SIG-M5 (cell line): Measurements from ENCODE around the gene MCUB.

Experiments used
- DNase-seq: peaks from one replicate; lab custom pipeline; 2025; lab: John Stamatoyannopoulos, UW

MCUB gene

GRCh38 chr4:109683621-109684253 lies 123.7 kb downstream of the MCUB start:
- DNase-seq, result no peak

- no peak for DNase-seq
These were observed 124.7 kb downstream of the MCUB start for GRCh38 chr4:109684727-109685126.

- DNase-seq, result no peak
These were observed 130.8 kb downstream of the MCUB start for GRCh38 chr4:109690690-109691410.

GRCh38 chr4:109691411-109691920 lies 131.4 kb downstream of the MCUB start:
- no peak for DNase-seq

- DNase-seq, result no peak
These were observed 138.6 kb downstream of the MCUB start for GRCh38 chr4:109698656-109699055.

GRCh38 chr4:109699553-109700225 lies 139.6 kb downstream of the MCUB start:
- DNase-seq, result no peak

- DNase-seq, result no peak
These were observed 141.7 kb downstream of the MCUB start for GRCh38 chr4:109701566-109702410.

GRCh38 chr4:109702950-109703663 lies 143.1 kb downstream of the MCUB start, which contains the start of gene CASP6:
Gene CASP6 (minus strand): TSS chr4:109703445. CDS start chr4:109703395, 50 bp downstream.
- no peak for DNase-seq

GRCh38 chr4:109703664-109704361 lies 143.8 kb downstream of the MCUB start:
- DNase-seq, result no peak

GRCh38 chr4:109708435-109708834 lies 148.4 kb downstream of the MCUB start:
- DNase-seq, result no peak

- DNase-seq, result no peak
These were observed 148.9 kb downstream of the MCUB start for GRCh38 chr4:109708990-109709389.

- no peak for DNase-seq
These were observed 153.5 kb downstream of the MCUB start for GRCh38 chr4:109713500-109713899.

- no peak for DNase-seq
These were observed 158.7 kb downstream of the MCUB start for GRCh38 chr4:109718759-109719158.

GRCh38 chr4:109719604-109720003 lies 159.6 kb downstream of the MCUB start:
- no peak for DNase-seq

GRCh38 chr4:109721033-109721432 lies 161.0 kb downstream of the MCUB start:
- DNase-seq, result no peak

- no peak for DNase-seq
These were observed 162.3 kb downstream of the MCUB start for GRCh38 chr4:109722357-109722756.

- no peak for DNase-seq
These were observed 163.1 kb downstream of the MCUB start for GRCh38 chr4:109723110-109723509.

GRCh38 chr4:109728385-109728784 lies 168.3 kb downstream of the MCUB start:
- DNase-seq, result no peak

GRCh38 chr4:109729117-109729717 lies 169.2 kb downstream of the MCUB start:
- DNase-seq, result no peak
